ENCODE measurements around the gene CASP14.

GRCh38 chr19:15042826-15043225 is 6.5 kb upstream of the CASP14 start:
- TF ChIP-seq CTCF (IDR thresholded peaks at IDR 0.05) (no peak), POLR2A (IDR thresholded peaks at IDR 0.05) (no peak)

All from body of pancreas (tissue), 4 donors.